Fibroblast of villous mesenchyme (primary cell): ENCODE results near the gene LONRF2. TPM values are rescaled to one million over a fixed set of nuclear protein-coding genes. Genes with fewer than 3 reads are reported as not detected.
A peak's percentile ranks its signal among the peaks of the same experiment; 100 is the strongest.

Source experiments
- DNase-seq: peaks from one replicate; pipeline ENCODE4 v3.0.0-alpha.2; 2010; ENCODE audit warnings: low read depth
- H3K4me3 ChIP-seq: 2 replicates; pipeline ENCODE4 v1.5.1; 2011; ENCODE audit warnings: low read depth, mild to moderate bottlenecking, low read length
- total RNA-seq: library from RNA; depleted of rRNA; stranded (reverse); fragments of >200 nt; gene quantifications from 2 replicates; pipeline ENCODE4 v1.2.3, GENCODE V29; 2012
- TF ChIP-seq, protein P1 (sequence below): IDR thresholded peaks from 2 replicates; pipeline ENCODE4 v1.5.1; 2012; ENCODE audit warnings: low read depth, mild to moderate bottlenecking, low read length; ENCODE audit not compliant: insufficient read depth

Gene LONRF2
- total RNA-seq, 1 donor: 1.3 TPM

DNA sequence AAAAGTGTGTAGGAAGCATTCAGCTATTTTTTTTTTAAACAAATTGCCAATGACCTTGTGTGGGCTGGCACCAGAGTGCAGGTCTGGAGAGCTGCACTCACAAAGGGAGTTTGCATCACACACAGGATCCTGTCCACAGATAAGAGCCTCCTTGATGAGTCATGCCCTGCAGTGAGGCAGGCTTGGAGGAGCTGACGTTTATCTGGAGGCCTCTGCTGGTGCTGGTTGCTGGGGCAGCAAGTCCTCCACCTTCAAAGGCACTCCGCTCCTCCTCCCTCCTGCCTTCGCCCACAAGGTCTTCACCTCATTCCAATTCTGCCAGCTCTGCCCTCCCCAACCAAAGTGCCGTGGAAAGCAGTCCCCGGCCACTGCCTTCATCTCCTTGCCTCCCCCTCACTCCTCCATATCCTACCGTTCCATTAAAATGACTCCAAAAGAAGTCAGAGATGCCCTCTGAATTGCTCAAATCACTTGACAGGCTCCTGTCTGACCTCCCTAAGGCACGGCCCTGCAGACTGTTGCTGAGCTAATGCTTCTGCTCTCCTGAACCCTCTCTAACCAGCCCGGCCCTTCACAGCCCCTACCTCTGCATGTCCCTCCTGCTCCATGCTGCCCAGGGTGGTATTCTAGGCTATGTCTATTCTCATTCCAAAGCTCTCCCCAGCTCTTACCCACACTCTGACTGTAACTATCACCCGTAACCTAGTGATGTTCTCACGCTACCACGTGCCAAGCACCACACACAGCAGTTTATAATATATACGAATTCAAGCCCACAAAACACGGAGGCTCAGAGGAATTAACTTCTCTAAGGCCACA, 30.9 kb downstream of the LONRF2 start:
- TF ChIP-seq, protein P1, sequence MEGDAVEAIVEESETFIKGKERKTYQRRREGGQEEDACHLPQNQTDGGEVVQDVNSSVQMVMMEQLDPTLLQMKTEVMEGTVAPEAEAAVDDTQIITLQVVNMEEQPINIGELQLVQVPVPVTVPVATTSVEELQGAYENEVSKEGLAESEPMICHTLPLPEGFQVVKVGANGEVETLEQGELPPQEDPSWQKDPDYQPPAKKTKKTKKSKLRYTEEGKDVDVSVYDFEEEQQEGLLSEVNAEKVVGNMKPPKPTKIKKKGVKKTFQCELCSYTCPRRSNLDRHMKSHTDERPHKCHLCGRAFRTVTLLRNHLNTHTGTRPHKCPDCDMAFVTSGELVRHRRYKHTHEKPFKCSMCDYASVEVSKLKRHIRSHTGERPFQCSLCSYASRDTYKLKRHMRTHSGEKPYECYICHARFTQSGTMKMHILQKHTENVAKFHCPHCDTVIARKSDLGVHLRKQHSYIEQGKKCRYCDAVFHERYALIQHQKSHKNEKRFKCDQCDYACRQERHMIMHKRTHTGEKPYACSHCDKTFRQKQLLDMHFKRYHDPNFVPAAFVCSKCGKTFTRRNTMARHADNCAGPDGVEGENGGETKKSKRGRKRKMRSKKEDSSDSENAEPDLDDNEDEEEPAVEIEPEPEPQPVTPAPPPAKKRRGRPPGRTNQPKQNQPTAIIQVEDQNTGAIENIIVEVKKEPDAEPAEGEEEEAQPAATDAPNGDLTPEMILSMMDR: no peak
- DNase-seq: peak; percentile 98

DNA sequence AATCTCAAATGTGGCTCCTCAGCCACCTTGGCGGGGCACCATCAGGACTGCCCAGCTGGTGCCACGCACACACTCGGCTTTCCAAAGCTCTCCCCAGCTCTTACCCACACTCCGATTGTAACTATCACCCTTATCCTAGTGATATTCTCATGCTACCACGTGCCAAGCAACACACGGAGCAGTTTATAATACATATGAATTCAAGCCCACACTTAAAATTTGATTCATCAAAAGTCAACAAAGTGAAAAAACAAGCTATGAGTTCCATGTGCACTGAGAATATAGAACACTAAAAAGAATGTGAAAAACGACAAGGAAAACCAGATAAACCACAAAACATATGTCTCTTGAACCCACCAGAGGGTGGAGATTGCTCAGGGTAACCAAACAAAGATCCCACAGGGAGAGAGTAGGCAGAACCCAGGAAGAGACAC, 31.6 kb downstream of the LONRF2 start:
- no peak for DNase-seq
- TF ChIP-seq, protein P1: no peak
- H3K4me3 ChIP-seq: no peak overlapping the region

More for the DNA sequence above, 30.9 kb downstream of the LONRF2 start:
- H3K4me3 ChIP-seq: no peak overlapping the region

DNA sequence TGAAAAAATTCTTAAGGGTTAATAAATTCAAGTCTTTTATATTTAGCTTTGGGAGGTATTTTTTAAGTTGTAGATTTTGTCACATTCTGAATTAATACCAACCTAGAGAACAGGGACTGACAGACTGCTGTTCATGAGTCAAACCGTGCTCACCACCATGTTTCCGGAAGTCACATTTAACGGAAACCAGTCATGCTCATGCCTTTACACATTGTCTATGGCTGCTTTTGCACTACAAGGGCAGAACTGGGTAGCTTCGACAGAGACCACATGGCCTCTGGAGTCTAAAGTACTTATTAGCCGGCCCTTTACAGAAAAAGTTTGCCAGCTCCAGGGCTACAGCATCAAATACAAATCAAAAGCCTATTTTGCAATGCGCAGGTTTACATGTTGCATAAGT, 33.3 kb downstream of the LONRF2 start:
- TF ChIP-seq, protein P1: no peak
- DNase-seq: no peak
- no peak overlapping the region for H3K4me3 ChIP-seq

DNA sequence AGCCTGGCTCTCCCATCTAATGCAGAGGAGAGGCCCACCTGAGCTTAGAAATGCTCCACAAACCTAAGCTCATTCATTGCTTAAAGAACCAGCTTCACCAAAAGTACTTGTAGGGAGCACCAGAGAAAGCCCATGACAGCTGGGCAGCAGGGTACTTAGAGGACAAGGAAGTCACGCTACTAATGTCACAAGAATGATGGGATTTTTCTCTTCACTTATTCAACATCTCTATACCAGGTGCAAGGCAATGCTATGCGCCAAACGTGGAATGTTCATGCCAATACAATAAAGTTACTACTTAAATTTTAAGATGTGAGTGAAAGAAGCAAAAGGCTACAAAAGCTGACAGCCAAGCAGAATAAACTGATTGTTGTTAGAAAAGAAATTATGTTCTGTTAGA, 36.0 kb downstream of the LONRF2 start:
- peak; percentile 30 for DNase-seq
- no peak overlapping the region for H3K4me3 ChIP-seq

DNA sequence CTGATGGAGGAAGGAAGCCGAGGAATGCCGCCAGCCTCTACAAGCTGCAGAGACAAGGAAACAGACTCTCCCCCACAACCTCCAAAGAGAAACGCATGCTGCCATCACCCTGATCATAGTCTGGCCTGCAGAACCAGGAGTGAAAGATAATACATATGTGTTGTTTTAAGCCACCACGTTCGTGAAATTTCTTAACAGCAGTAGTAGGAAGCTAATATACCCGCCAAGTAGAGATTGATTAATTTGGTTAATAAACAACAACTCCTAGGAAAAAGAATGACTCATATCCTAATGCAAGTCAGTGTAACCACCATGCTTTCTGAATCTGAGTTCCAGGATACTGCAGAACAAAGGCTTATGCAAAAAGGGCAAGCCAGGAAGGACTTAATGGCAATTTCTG, 36.6 kb downstream of the LONRF2 start:
- DNase-seq: peak; percentile 86
- H3K4me3 ChIP-seq: no peak overlapping the region
- TF ChIP-seq, protein P1: no peak

More for the DNA sequence above, 36.0 kb downstream of the LONRF2 start:
- TF ChIP-seq, protein P1: no peak

DNA sequence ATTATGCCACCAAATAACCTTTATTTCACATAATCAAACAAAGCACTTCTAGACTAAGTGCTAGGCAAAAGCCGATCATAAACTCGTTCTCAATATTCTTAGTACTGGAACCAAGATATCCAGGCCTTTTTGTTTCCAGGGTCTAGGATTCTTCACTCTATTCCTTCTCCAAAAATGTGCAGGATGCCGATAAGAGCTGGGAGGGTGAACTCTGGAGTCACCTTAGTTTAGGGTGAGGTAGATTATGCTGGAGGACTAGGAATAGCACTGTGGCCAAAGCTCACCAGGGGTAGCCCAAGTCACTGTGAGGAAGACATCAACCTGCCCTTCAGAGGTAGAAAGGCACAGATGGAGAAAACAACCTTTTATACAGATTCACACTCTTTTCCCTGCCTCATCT, 37.3 kb downstream of the LONRF2 start:
- DNase-seq: no peak
- TF ChIP-seq, protein P1: no peak
- no peak overlapping the region for H3K4me3 ChIP-seq
